Measurements from ENCODE around the gene OR4F6. TPM values are rescaled to one million over a fixed set of nuclear protein-coding genes. Genes with fewer than 3 reads are reported as not detected.

Gene OR4F6
- total and polyA plus RNA-seq, 12 donors, result not detected

GRCh38 chr15:101804375-101804774, 1.1 kb downstream of the OR4F6 start:
- DNase-seq (no peak), ATAC-seq (no peak)
- H3K27me3 ChIP-seq, result peaks cover 0 to 28% (median 9%) of the 10 kb centered on the region in 7 donors
- no peak overlapping the region for H3K4me3 ChIP-seq
- peaks cover 0 to 8% (median 0%) of the 10 kb centered on the region in 11 donors for H3K9me3 ChIP-seq
- intact Hi-C loops (cut with DNase I), result no loop called here
- no peaks in the 10 kb centered on the region for H3K36me3 ChIP-seq
- TF ChIP-seq CTCF (IDR thresholded peaks at IDR 0.05), result no peak
- H3K27ac ChIP-seq, result no peak overlapping the region
- H3K4me1 ChIP-seq, result no peaks in the 10 kb centered on the region

- Histone ChIP-seq H3K27ac (no peak overlapping the region), H3K4me1 (no peaks in the 10 kb centered on the region), H3K36me3 (no peaks in the 10 kb centered on the region), H3K4me3 (no peak overlapping the region), H3K27me3 (peaks cover 0 to 34% (median 9%) of the 10 kb centered on the region in 7 donors), H3K9me3 (peaks cover 0 to 8% (median 0%) of the 10 kb centered on the region in 11 donors)
- TF ChIP-seq CTCF (IDR thresholded peaks at IDR 0.05), result no peak
- no peak for ATAC-seq
- intact Hi-C loops (cut with DNase I), result no loop called here
- DNase-seq, result no peak
These were observed 1.6 kb downstream of the OR4F6 start for GRCh38 chr15:101804941-101805340.

GRCh38 chr15:101805605-101806345, 2.5 kb downstream of the OR4F6 start:
- H3K36me3 ChIP-seq, result no peaks in the 10 kb centered on the region
- intact Hi-C loops (cut with DNase I), result no loop called here
- H3K4me1 ChIP-seq, result no peaks in the 10 kb centered on the region
- WGBS, 2 donors, result 64 to 67% methylated on average over 6 of the region's 6 CpGs
- H3K27me3 ChIP-seq, result peaks cover 0 to 39% (median 9%) of the 10 kb centered on the region in 7 donors
- no peak for ATAC-seq
- TF ChIP-seq CTCF (IDR thresholded peaks at IDR 0.05), result no peak
- no peak overlapping the region for H3K4me3 ChIP-seq
- DNase-seq, result no peak
- peaks cover 0 to 8% (median 0%) of the 10 kb centered on the region in 11 donors for H3K9me3 ChIP-seq
- no peak overlapping the region for H3K27ac ChIP-seq

GRCh38 chr15:101807345-101807945, 4.1 kb downstream of the OR4F6 start:
- Histone ChIP-seq H3K27ac (no peak overlapping the region), H3K36me3 (no peaks in the 10 kb centered on the region), H3K4me1 (no peaks in the 10 kb centered on the region), H3K9me3 (no peaks in the 10 kb centered on the region), H3K4me3 (no peak overlapping the region), H3K27me3 (peaks cover 0 to 40% (median 12%) of the 10 kb centered on the region in 7 donors)
- 60 to 63% methylated on average over 10 of the region's 10 CpGs for WGBS, 2 donors
- ATAC-seq (no peak), DNase-seq (no peak)
- intact Hi-C loops (cut with DNase I), result no loop called here
- no peak for TF ChIP-seq CTCF (IDR thresholded peaks at IDR 0.05)

Measured in heart right ventricle (tissue), 16 donors.